GM12873 (cell line): Measurements from ENCODE around the gene BLVRB.

ENCODE experiments used
- TF ChIP-seq, protein P1 (sequence below): IDR thresholded peaks from 2 replicates; pipeline ENCODE4 v1.5.1; 2012; ENCODE audit warnings: low read depth, mild to moderate bottlenecking, moderate library complexity, low read length, control low read depth; ENCODE audit not compliant: insufficient read depth; ENCODE audit errors: missing control alignments

BLVRB gene

GRCh38 chr19:40452016-40452415 lies 13.5 kb downstream of the BLVRB start:
- TF ChIP-seq, protein P1, sequence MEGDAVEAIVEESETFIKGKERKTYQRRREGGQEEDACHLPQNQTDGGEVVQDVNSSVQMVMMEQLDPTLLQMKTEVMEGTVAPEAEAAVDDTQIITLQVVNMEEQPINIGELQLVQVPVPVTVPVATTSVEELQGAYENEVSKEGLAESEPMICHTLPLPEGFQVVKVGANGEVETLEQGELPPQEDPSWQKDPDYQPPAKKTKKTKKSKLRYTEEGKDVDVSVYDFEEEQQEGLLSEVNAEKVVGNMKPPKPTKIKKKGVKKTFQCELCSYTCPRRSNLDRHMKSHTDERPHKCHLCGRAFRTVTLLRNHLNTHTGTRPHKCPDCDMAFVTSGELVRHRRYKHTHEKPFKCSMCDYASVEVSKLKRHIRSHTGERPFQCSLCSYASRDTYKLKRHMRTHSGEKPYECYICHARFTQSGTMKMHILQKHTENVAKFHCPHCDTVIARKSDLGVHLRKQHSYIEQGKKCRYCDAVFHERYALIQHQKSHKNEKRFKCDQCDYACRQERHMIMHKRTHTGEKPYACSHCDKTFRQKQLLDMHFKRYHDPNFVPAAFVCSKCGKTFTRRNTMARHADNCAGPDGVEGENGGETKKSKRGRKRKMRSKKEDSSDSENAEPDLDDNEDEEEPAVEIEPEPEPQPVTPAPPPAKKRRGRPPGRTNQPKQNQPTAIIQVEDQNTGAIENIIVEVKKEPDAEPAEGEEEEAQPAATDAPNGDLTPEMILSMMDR = no peak

DNA sequence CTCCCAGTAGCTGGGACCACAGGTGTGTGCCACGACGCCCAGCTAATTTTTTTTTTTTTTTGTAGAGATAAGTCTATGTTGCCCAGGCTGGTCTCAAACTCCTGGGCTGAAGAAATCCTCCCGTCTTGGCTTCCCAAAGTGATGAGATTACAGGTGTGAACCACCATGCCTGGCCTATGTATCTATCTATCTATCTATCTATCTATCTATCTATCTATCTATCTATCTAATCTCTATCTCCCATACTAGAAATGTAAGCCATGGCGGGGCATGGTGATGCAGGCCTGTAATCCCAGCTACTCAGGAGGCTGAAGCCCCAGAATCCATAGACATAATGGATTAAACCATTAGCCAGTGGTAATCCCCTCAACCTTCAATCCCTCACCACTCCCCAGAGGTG lies 14.9 kb downstream of the BLVRB start:
- TF ChIP-seq, protein P1 = no peak

- TF ChIP-seq, protein P1 = no peak
These were observed 16.0 kb downstream of the BLVRB start for GRCh38 chr19:40449506-40449905.

DNA sequence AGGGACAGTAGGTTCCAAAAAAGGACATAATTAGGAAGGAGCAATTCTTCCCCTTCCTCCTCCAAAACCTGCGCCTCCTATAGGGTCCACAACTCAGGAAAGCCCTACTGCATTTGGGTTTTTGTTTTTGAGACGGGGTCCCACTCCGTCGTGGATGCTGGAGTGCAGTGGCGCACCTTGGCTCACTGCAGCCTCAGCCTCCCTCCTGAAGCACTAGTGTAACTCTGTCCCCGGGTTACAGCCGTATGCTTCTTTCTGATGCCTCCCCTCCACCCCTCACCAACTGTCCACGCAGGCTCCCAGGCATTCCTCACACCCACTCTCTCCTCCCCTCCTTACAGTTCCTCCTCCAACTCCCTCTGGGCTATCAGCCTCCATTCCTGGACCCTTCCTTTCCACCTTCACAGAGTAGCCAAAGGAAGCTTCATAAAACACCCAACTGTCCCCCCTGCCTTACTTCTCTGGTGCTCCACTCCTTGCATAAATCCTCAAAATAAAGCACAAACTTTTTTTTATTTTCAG lies 19.2 kb downstream of the BLVRB start:
- TF ChIP-seq, protein P1 = no peak

DNA sequence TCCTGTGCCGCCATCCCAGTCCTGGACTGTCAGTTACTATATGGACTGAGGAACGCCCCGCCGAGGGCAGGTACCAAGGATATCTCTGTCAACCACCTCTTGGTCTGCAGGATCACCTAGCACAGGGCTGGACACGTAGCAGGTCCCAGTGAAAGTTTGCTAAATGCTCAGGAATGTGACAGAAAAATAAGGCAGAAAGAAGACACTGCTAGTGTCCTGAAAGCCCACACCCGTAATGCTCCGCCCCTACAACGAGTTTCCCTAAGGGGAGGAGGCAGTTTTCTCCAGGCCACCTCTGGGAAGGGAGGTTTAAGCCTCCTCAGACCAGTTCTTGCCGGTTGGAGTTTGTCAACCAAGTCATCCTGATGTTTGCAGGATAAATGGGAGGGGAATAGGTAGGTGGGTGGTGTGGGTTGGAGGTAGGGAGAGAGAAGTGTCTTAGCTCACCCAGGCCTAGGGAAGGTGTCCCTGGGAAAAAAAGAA lies 19.7 kb downstream of the BLVRB start:
- TF ChIP-seq, protein P1 = no peak

DNA sequence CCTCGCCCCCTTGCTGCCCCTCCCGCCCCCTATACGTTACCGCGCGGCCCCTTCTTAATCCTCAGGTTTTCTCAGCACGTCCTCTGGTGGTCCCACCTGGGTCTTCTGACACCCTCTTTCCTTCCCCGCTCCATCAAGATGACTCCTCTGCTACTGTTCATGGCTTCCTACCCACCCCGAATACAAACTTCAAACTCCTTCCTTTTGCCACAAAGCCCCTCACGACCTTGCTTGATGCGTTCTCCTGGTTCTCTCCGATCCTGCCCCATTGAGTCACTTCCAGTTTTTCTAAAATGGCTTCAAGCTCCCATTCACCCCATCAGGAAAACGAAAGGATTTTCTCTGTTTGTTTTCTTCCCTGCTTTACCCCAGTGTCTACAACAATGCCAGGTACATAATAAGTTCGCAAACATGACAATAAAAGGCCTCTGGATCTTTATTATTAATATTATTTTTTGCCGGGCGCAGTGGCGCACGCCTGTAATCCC lies 20.7 kb downstream of the BLVRB start:
- TF ChIP-seq, protein P1 = peak; percentile 41

GRCh38 chr19:40444000-40444824 lies 21.3 kb downstream of the BLVRB start, which contains the start of gene SERTAD3:
Gene SERTAD3 (minus strand): TSS chr19:40444335. CDS start chr19:40442080, 2,255 bp downstream.
- TF ChIP-seq, protein P1 = no peak
